ENCODE results near the gene SORCS1. TPM values are rescaled to one million over a fixed set of nuclear protein-coding genes. Genes with fewer than 3 reads are reported as not detected.

Gene SORCS1
- total and polyA plus RNA-seq, 2 of the 8 experiments (the other 6 are each of a cell fraction or from before 2014, with no cell fraction given) = 4.1 to 4.6 TPM

- H2BK20ac ChIP-seq (ENCODE audit: low read length) = no peak overlapping the region
- ChIA-PET POLR2A (ENCODE audit: partially characterized antibody) (no interaction called here), CTCF (ENCODE audit: partially characterized antibody) (interaction anchor here (1.0 kb wide), 1 partner anchor 210 kb away, joined by 3 read pairs; no protein-coding TSS in a partner anchor)
- no peak overlapping the region for H3K9ac ChIP-seq (replicated peaks in 1 of 4; ENCODE audit: extremely low read depth in 1 of 4, low read depth in 3 of 4, low read length in 3 of 4)
- H3K36me3 ChIP-seq (ENCODE audit: control insufficient read depth in 2 of 4, insufficient read depth in 4 of 4, low read length in 3 of 4) = no peaks in the 10 kb centered on the region
- no peaks in the 10 kb centered on the region for H3K79me1 ChIP-seq (ENCODE audit: low read depth, low read length)
- no peak overlapping the region for H2AK5ac ChIP-seq (ENCODE audit: low read depth, low read length)
- no peaks in the 10 kb centered on the region for H3K9me3 ChIP-seq (ENCODE audit: insufficient read depth in 2 of 2, low read depth in 1 of 2, low read length in 1 of 2)
- H2BK5ac ChIP-seq (ENCODE audit: low read depth, low read length) = no peak overlapping the region
- DNase-seq (ENCODE audit: low read depth in 1 of 2, low spot score in 2 of 2) = no peak
- H3K27ac ChIP-seq (ENCODE audit: low read depth, low read length) = no peak overlapping the region
- H3K23me2 ChIP-seq (ENCODE audit: low read depth, low read length) = no peaks in the 10 kb centered on the region
- no peak overlapping the region for H3K23ac ChIP-seq (ENCODE audit: insufficient read length)
- no peaks in the 10 kb centered on the region for H3K27me3 ChIP-seq (replicated peaks in 1 of 4; ENCODE audit: control insufficient read depth in 3 of 4, extremely low read depth in 1 of 4, insufficient read depth in 3 of 4, low read length in 3 of 4)
- no peak overlapping the region for H3K14ac ChIP-seq (ENCODE audit: insufficient read length)
- no peak overlapping the region for H2BK12ac ChIP-seq (ENCODE audit: low read depth, low read length)
- H3K18ac ChIP-seq (ENCODE audit: extremely low read depth, low read length) = no peak overlapping the region
- no peak overlapping the region for H2BK120ac ChIP-seq (replicated peaks; ENCODE audit: low read depth, low read length)
- no peak overlapping the region for H4K5ac ChIP-seq (ENCODE audit: insufficient read length, low read depth, low read length)
- no peak overlapping the region for H3K4me3 ChIP-seq (ENCODE audit: extremely low read depth in 1 of 4, insufficient read depth in 2 of 4, low read depth in 3 of 4, low read length in 4 of 4)
- no peak overlapping the region for H2BK15ac ChIP-seq (ENCODE audit: low read length)
- no peak overlapping the region for H4K91ac ChIP-seq (replicated peaks; ENCODE audit: insufficient read length, low read length)
- H3K4me2 ChIP-seq (ENCODE audit: insufficient read depth in 1 of 2, low read depth in 2 of 2, low read length in 2 of 2) = no peak overlapping the region
- H3K79me2 ChIP-seq (ENCODE audit: control insufficient read depth in 1 of 2, insufficient read depth in 2 of 2, low read length in 2 of 2) = no peaks in the 10 kb centered on the region
- H3K4ac ChIP-seq (replicated peaks; ENCODE audit: insufficient read length, low read depth, low read length) = no peak overlapping the region
- FAIRE-seq = no peak
- WGBS, 2 experiments (ENCODE audit: extremely low coverage in 1 of 2, insufficient coverage in 1 of 2, insufficient read length in 1 of 2, insufficient replicate concordance in 2 of 2, low coverage in 1 of 2, low lambda C conversion rate in 2 of 2, missing lambda C conversion rate in 1 of 2) = 81% methylated on average over 3 of the region's 3 CpGs; no CpG with 5 or more reads in 1 of the 2 experiments
- no peak overlapping the region for H4K8ac ChIP-seq (ENCODE audit: extremely low read depth, insufficient read depth, low read length)
- H3K4me1 ChIP-seq (replicated peaks in 1 of 4; ENCODE audit: control insufficient read depth in 3 of 4, insufficient read depth in 4 of 4, low read length in 3 of 4) = peaks cover 0 to 4% (median 2%) of the 10 kb centered on the region in 4 experiments; a peak in 2 of 7 replicates
- H2AFZ ChIP-seq (ENCODE audit: low read length) = no peak overlapping the region
- H4K20me1 ChIP-seq (replicated peaks in 1 of 2; ENCODE audit: control insufficient read depth in 1 of 2, insufficient read depth in 2 of 2, low read length in 2 of 2) = no peaks in the 10 kb centered on the region
- H3K56ac ChIP-seq (replicated peaks; ENCODE audit: insufficient read length, low read depth, low read length) = no peak overlapping the region
- TF ChIP-seq JUND (IDR thresholded peaks at IDR 0.05; ENCODE audit: low read length) (no peak), GTF2F1 (IDR thresholded peaks at IDR 0.05; ENCODE audit: borderline replicate concordance, low read depth, low read length) (no peak), TAF7 (optimal IDR thresholded peaks at IDR 0.05; ENCODE audit: borderline replicate concordance, low read depth, low read length) (no peak), NRF1 (IDR thresholded peaks at IDR 0.05; ENCODE audit: low read depth, low read length) (no peak), CTBP2 (IDR thresholded peaks at IDR 0.05; ENCODE audit: borderline replicate concordance, insufficient read depth, insufficient read length, low read length) (no peak), TCF12 (IDR thresholded peaks at IDR 0.05; ENCODE audit: low read depth, low read length) (no peak), BRCA1 (IDR thresholded peaks at IDR 0.05; ENCODE audit: low read depth, low read length) (no peak), TAF1 (IDR thresholded peaks at IDR 0.05; ENCODE audit: low read depth, low read length) (no peak), SP2 (IDR thresholded peaks at IDR 0.05; ENCODE audit: low read length) (no peak), RAD21 (IDR thresholded peaks at IDR 0.05 in 1 of 2, conservative IDR thresholded peaks at IDR 0.05 in 1 of 2; ENCODE audit: low read depth in 2 of 2, low read length in 2 of 2) (no peak), SP1 (IDR thresholded peaks at IDR 0.05; ENCODE audit: low read depth, low read length) (no peak), CHD2 (IDR thresholded peaks at IDR 0.05; ENCODE audit: low read length) (no peak)
- TF ChIP-seq, protein P1, sequence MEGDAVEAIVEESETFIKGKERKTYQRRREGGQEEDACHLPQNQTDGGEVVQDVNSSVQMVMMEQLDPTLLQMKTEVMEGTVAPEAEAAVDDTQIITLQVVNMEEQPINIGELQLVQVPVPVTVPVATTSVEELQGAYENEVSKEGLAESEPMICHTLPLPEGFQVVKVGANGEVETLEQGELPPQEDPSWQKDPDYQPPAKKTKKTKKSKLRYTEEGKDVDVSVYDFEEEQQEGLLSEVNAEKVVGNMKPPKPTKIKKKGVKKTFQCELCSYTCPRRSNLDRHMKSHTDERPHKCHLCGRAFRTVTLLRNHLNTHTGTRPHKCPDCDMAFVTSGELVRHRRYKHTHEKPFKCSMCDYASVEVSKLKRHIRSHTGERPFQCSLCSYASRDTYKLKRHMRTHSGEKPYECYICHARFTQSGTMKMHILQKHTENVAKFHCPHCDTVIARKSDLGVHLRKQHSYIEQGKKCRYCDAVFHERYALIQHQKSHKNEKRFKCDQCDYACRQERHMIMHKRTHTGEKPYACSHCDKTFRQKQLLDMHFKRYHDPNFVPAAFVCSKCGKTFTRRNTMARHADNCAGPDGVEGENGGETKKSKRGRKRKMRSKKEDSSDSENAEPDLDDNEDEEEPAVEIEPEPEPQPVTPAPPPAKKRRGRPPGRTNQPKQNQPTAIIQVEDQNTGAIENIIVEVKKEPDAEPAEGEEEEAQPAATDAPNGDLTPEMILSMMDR (IDR thresholded peaks at IDR 0.05; ENCODE audit: control extremely low read depth in 1 of 3, insufficient read depth in 1 of 3, low read depth in 1 of 3, low read length in 3 of 3) = no peak
Observed at GRCh38 chr10:106780632-106781031, 383.9 kb downstream of the SORCS1 start.
